HG03039 (cell line): Measurements from ENCODE around the gene KRT81.
"Not testable (repeated sequence)": the region's sequence is repeated elsewhere in the genome, so short reads cannot be mapped to it uniquely, and the experiment has no call there.

Source experiments
- ATAC-seq: cut with Tn5 transposase; IDR thresholded peaks from one replicate; pipeline ENCODE4 v1.9.1; 2021; ENCODE audit warnings: mild to moderate bottlenecking, moderate library complexity; ENCODE audit not compliant: unreplicated experiment

KRT81 gene

DNA sequence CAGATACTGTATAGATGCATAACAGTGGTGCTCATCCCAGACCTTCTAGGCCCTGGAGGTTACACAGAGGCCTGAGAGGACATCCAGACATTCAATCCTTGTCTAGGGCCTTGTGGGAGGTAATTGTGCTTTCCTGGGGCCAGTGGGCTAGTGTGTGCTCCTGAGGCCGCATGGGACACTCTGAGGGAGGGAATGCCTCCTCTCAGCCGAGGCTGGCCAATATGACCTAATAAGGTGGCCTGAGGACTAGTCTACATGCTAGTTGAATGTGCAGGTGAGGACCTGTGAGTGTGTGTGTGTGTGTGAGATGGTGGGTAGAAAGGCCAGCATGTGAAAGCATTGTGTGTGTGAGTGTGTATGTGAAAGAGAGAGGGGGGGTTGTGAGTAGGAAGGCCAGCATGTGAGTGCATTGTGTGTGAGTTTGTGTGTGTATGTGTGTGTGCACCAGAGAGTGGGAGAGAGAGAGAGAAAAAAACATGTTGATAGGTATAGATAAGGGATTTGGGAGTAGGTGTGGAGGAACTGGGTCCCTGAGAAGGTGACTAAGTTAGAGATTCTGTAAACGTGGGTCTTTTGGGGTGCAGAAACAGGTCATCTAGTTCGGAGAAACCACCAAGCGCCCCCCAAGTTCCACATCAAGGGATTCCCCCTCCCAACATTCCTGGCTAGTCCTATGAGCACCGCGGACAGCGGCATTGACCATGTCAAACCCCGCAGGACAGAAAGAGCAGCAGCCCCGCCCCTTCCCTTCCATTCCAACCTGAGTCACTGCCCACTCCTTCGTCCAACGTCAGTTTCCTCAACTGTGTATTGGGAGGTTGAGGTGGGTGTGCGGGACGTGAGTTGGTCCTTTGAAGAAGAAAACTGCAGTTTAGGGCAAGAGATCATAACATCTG lies 9.7 kb upstream of the KRT81 start:
- no peak for ATAC-seq

DNA sequence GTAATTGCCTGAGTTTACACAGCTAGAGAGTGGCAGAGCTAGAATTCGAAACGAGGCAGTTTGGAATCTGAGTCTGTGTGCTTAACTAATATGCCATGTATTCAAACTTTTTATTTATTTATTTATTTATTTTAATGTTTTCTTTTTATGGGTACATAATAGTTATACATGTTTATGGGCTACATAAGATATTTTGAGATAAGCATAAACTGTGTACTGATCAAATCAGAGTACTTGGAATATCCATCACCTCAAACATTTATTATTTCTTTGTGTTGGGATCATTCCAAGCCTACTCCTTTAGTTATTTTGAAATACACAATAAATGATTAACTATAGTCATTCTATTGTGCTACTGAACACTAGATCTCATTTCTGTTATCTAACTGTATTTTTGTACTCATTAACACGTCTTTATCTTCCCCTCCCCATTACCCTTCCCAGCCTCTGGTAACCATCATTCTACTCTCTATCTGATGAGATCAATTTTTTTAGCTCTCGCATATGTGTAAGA lies 7.4 kb upstream of the KRT81 start:
- no peak for ATAC-seq

DNA sequence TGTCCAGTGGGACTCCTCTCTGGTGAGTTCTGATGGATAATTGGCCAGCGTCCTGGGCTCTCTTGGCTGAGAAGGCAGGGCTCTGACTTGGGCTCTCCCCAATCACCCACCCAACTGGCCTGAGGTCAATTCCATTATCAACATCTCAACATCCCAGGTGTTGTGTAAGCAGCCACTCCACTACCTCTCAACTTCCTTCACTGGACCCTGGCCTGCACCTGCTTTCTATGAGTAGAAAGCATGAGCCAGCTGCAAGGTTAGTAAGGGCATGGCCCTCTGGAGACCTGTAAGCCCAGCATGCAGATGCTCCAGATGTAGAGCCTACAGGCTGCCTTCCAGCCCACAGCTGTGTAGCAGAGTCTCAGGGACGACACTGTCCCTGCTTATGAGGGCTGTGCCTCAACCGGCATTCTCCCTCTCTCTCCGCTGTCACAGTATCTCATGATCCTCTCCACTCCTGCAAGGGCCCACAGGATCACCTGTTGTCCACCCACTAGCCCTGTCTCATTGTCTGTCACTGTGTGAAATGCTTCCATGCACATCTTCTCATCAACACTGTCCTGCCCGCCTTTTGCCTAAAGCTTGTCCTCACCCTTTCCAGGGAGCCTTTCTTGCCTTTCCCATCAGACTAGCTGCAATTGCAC lies 5.4 kb upstream of the KRT81 start:
- ATAC-seq = no peak

DNA sequence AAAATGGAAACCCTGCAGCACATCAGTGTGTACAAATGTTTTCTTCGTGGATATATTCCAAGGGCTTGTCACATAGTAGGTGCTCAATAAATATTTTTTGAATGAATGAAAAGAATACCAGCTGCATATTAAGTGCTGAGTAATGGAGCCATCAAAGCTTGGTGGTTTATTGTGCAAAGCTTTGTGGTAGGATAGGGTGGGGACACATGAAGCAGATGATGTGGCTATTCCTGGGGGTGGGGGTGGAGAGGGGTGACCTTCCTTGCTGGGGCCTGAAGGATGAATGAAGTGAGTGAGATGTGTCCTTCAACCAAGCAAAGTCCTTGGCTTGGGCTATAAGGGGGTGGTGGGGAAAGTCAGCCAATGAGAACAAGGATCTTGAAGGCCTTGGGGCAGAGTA lies 4.3 kb upstream of the KRT81 start:
- ATAC-seq = no peak

DNA sequence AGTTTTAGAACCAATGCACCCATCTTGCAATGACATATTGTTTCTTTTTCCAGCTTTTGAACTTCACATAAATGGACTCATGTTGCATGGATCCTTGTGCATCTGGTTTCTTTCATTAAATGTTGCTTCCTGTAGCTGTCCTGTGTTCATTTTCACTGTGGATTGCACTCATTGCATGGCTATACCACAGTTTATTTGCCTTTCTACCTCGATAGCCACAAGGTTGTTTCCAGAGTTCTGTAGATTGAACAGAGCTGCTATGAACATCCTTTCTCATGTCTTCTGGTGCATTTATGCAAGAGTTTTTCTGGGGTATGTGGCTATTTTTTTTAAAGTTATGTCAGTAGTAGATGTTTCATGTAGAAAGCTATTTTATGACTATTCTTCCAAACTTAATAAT lies 3.5 kb upstream of the KRT81 start:
- no peak for ATAC-seq

DNA sequence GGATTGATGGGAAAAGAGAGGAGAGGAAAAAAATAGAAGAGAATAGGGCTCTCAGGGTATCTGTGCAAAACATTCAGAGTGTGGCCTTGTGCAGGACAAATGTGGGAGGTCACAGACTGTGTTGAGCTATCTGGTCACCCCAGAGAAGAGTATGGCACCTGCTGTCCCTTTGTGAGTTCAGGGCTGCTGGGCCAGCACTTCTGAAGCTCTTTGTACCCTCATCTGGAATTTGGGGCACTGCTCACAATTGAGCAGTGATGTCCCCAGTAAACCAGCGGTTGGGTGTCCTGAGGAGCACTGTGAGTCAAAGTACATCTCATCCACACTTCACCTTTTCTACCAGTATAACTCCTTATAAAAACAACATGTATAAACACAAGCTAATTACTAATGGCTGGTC lies 2.6 kb upstream of the KRT81 start:
- ATAC-seq = no peak

DNA sequence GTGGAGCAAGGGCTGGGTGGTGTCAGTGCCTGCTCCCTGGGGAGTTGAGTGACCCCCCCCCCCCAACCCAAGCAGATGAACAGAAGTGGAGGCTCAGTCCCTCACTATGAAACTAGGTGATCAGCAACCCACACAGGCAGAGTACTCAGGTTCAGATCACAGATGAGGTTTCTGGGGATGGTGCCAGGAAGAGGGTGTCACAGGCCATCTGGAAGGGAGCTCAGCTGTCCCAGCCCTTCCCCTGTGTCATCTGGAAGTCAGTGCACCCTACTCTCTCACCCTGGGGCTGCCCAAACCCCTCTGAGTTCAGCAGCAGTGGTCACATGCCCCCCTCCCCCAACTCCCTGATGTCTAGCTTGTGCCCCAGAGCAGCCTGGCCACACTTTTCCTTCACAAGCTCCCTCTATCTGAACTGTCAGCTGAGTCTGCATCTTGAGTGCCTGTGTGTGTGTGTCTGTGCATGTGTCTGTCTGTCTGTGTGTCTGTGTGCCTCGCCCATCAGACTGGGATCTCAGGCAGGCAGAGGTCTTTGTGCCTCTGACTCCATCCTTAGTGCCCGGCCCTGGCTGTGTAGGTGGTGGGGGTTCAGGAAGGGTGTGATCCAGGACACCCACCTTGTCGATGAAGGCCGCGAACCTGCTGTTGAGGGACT lies 725 bp downstream of the KRT81 start:
- not testable (repeated sequence) for ATAC-seq

DNA sequence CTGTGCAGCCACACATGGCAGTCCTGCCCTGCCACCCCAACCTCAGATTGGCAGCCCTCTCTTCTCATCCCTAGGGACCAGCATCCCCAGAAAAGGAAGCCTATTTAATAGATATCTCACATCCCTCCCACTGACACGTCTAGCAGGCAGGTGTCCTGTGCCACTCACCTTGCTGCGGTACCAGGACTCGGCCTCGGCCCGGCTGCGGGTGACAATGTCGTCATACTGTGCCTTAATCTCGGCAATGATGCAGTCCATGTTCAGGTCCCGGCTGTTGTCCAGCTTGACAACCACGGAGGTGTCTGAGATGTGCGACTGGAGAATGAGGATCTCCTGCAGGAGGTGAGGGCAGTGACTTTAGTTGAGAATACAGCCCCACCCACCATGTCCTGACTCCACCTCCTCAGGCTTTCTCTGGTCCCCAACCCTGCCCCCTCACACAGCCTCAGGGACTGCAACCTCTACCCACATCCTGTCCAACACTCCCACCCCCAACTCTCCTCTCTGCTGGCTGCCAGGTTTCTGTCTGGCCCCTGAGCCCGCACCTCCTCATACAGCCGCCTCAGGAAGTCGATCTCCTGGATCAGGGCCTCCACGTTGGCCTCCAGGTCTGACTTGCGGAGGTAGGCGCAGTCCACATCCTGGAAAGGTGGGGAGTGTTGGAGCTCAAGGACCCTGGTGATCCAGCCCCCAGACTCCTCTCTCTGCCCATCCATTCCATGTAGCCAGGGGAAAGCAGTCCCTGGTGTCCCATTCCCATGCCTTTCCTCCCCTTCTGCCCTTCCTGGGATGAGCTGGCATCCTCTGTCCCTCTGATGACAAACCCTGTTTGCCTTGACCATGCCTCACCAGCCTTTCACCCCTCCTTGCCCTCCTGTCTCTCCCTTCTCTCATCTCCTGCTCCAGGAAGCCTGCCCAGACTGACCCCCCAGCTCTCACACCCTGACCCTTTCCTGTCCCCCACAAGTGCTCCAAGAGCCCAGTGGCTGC lies 3.2 kb downstream of the KRT81 start:
- ATAC-seq = not testable (repeated sequence)

DNA sequence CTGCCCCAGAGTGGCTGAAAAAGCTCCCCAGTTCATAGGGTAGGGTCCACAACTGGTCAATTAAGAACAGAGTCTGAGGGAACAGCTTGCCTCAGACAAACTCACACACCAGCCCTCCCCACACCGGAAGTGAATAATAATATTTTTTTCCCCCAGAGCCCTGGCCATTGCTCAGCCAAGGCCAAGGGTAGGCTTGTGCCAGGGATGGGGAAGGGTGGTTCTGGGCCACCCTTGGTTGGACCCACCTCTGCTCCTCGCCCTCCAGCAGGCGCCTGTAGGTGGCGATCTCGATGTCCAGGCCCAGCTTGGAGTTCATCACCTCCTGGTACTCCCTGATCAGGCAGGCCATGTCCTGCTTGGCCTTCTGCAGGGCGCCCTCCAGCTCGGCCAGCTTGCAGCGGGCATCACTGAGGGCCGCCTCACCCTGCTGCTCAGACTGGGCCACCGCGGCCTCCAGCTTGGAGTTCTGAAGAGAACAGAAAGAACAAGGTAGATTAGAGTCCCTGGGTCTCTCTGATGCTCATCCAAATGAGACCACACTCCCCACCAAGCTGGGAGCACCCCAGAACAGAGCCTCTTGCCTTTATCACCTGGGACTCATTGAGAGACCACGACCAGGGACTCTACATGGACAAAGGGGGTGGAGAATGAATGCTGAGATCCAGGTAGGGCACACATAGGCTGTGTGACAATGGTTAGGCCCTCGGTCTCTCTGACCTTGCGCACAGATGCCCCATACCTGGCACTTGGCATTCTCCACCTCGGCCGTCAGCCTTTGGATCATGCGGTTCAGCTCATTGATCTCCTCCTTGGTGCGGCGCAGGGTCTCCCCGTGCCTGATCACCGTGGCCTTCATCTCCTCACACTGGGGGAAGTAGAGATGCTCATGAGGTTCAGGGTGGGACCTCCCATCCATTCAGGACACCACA lies 4.2 kb downstream of the KRT81 start:
- ATAC-seq = not testable (repeated sequence)

DNA sequence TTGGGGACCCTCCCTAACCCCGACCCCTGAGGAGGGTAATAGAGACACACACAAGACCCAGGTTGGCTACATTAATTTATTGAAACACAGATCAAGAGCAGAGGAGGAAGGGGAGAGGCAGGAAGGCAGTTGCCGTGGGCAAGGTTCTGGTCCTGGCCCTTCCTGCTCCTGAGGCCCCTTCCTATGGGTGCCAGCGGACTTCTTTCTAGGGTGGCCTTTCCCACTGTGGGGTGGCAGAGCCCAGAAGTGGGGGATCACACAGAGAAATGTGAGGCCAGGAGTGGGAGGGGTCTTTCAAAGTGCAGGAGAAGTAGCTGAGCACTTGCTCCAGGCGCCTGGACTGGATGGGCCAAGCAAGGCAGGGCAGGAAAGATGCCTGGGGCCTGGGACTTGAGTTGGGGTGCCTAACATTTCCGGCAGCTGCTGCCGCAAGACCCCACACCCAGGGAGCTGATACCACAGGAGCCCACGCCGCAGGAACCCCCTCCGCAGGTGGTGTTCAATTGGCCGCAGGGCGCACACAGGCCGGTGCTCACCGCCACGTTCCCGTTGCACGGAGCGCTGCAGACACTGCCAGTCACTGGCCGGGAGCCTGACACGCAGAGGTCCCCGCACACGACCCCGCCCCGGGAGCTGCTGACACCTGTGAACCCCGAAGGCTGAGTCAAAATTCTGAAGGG lies 5.3 kb downstream of the KRT81 start:
- no peak for ATAC-seq

DNA sequence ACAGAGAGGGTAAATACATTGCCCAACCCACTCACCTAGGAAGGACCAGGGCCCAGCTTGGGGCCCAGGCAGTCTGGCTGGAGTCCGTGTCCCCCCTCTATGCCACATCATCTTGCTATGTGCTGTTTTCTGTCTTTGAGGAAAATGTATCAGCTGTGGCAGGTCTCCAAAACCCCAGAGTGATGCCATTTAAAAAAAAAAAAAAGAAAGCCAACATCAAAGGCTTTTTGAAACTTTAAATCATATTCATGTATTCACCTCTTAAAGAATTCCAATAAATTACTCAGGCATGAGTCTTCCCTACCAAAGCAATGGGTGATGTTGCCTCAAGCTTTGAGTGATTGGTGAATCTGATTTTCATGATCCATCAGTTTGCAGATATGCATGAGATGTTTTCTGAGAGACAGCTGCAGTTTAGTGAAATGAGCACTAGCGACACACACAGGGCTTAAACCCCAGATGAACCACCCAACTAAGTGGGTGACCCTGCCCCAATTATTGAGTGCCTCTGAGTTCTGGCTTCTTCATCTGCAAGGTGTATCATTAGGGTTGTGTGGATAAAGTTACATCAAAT lies 6.1 kb downstream of the KRT81 start:
- ATAC-seq = no peak

DNA sequence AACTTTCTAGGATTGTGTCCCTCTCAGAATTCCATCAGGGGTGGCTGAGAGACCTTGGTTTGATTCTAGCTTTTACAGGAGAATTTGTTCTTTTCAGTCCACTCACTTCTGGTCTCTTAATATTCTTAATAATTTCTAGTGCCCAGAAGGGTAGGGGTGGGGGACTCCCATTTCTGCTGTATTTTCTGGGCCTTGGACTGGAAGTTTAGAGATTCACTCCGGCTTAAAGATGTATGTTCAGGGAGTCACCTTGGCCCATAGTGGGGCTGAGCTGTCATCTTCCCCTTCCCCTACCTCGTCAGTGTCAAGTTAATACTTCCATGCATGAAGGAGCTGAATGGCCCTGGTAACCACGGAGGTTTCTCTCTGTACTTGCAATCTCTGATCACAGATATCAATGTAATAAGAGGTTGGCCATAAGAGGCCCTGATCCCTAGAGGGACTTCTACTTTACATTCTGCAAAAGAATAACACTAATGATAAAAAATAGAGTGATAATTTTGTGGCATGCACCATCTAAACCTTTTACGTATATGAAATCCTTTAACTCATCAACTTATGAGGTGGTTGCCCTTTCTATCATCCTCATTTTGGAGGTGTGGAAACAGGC lies 6.7 kb downstream of the KRT81 start:
- no peak for ATAC-seq

DNA sequence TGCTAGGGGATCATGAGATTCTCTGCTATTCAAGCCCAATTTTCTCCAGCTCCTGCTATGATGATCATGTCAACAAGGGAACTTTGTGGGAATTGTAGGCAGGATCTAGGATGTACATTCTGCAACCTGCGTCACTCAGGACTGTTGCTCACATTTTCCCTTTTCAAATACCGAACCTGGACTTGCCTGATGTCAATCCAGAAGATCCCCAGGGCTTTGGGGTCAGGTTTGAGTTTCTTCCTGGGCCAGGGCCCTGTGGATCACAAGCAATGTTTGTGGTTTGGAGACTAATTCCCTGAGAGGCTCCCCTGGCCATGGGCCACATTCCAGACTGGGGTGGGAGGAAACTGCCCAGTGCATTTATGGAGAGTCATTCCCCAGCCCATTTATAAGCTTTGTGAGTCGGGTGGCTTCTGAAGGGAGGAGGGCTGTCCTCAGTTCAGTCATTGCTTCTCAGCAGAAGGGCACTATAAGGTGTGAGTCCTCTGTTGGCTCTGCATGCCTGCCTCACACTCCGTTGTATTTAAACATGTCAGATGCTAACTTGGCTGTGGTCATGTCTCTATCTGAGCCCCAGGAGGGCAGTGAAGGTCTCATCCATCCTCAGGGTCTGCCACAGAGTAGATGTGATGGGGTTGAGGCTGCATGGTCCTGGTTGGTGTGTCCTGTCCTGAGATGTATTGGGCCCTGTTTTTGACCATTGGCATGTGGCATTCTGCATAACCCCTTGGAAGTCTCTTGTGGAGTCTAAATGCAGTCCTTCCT lies 10.4 kb downstream of the KRT81 start:
- no peak for ATAC-seq

DNA sequence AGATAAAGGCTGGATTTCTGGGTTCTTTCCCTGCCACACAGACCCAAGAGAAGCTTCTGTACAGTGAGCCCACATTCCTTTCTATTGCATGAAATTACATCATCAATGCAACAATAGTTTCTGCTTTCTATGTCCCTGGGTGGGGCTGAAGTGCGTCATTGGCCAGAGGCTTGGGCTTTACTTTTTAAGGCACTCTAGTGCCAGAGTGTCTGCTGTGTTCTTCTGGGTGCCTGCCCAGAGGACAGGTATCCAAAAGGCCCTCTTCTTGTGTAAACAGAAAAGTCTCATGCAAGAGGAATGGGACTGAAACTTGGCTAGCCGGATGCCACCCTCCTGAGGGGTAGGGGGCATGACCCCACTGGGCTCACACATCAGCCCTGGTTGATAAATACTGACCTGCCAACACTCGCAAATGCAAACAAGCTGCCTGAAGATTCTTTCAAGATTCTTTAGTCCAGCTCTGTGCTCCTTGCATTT lies 11.0 kb downstream of the KRT81 start:
- ATAC-seq = no peak

DNA sequence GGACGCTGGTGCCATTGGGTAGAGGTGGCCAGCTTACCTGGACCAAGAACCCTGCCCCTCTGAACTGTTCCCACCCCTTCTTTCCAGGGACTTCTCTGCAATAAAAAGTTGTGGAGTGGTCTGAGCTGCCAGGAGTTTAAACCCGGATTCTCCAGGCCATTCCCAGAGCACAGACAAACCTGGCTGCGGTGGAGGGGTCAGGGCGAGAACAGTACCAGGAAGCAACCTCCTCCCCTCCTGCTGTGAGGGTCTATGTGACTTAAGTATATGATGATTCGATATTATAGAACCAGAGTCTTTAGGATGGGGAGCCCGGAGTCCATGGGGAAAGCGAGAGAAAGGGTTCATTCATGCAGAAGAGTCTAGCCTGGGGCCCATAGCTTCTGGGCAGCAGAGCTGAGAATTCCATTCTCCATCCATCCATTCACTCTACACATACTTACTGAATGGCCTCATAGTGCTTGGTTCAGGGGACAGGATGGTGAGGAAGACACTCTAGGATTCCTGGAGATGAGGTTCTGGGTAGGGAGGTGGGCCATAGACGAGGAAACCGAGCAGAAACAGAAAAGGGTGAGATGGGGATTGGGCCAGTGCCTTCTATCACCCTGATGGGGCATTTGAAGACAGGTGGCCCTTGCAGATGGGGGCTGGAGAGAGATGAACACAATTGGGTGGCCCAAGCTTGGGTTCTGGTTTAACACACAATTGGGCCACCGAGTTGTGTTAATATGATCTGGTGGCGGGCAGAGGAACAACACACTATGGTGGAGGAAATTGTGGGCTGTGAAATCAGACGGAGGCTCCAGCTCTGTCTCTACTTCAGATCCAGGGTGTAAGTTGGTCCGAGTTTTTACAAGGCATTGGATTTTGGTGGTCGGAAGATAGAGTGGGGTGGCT lies 11.7 kb downstream of the KRT81 start:
- no peak for ATAC-seq
